ENCODE results near the gene WDFY4. TPM values are rescaled to one million over a fixed set of nuclear protein-coding genes. Genes with fewer than 3 reads are reported as not detected.

WDFY4 gene
- total and polyA plus RNA-seq, 2 of the 4 experiments (the other 2 are of a cell fraction): not detected

GRCh38 chr10:48784031-48784430, 99.4 kb downstream of the WDFY4 start:
- H3K4ac ChIP-seq (ENCODE audit: low read depth, low read length): no peak overlapping the region
- H4K8ac ChIP-seq (ENCODE audit: low read depth in 2 of 2, low read length in 2 of 2): no peak overlapping the region
- H3K9me1 ChIP-seq (ENCODE audit: insufficient read depth, low read length): no peaks in the 10 kb centered on the region
- no peak overlapping the region for H3K14ac ChIP-seq (replicated peaks; ENCODE audit: low read depth, low read length)
- H3K36me3 ChIP-seq (ENCODE audit: control insufficient read depth, insufficient read depth, low read length): no peaks in the 10 kb centered on the region
- no peak overlapping the region for H4K91ac ChIP-seq (ENCODE audit: insufficient read depth, low read depth, low read length)
- no peak for DNase-seq
- no peak overlapping the region for H3K4me3 ChIP-seq (ENCODE audit: insufficient read depth, low read depth, low read length)
- WGBS, 2 experiments (ENCODE audit: extremely low coverage in 2 of 2, insufficient read length in 1 of 2): no CpG with 5 or more reads among the region's 2 CpGs
- no peak overlapping the region for H2BK20ac ChIP-seq (ENCODE audit: low read depth, low read length)
- no peak overlapping the region for H3K56ac ChIP-seq (ENCODE audit: extremely low read depth, insufficient read depth, low read length)
- ATAC-seq (ENCODE audit: low read depth): no peak
- H3K9me3 ChIP-seq (ENCODE audit: control insufficient read depth, insufficient read depth, low read length): no peaks in the 10 kb centered on the region
- no peak overlapping the region for H3K18ac ChIP-seq (ENCODE audit: low read depth, low read length)
- in situ Hi-C loops (cut with MboI; ENCODE audit: low sequenced_read_pairs): no loop called here
- no peaks in the 10 kb centered on the region for H3K79me1 ChIP-seq (ENCODE audit: low read depth in 1 of 2, low read length in 2 of 2)
- no peak overlapping the region for H3K4me2 ChIP-seq (ENCODE audit: low read depth, low read length)
- no peak overlapping the region for H3K9ac ChIP-seq (ENCODE audit: low read depth, low read length)
- no peaks in the 10 kb centered on the region for H3K4me1 ChIP-seq (ENCODE audit: control insufficient read depth, insufficient read depth, low read length)
- no peak overlapping the region for H2AFZ ChIP-seq (replicated peaks; ENCODE audit: low read length, poor library complexity)
- H2BK15ac ChIP-seq (ENCODE audit: low read depth, low read length): no peak overlapping the region
- no peak overlapping the region for H2BK5ac ChIP-seq (ENCODE audit: low read depth, low read length, poor library complexity, severe bottlenecking)
- no peak overlapping the region for H2AK9ac ChIP-seq (replicated peaks; ENCODE audit: low read depth, low read length, poor library complexity)
- H4K5ac ChIP-seq (ENCODE audit: low read depth, low read length): no peak overlapping the region
- CTCF ChIA-PET: no interaction called here
- intact Hi-C loops (cut with micrococcal nuclease): no loop called here
- dilution Hi-C loops (cut with HindIII; ENCODE audit: low sequenced_read_pairs, unreplicated experiment): no loop called here
- no peak overlapping the region for H3K23ac ChIP-seq (ENCODE audit: low read depth, low read length)
- no peak overlapping the region for H3K27ac ChIP-seq (ENCODE audit: insufficient read depth, low read length)
- H2AK5ac ChIP-seq (ENCODE audit: low read depth, low read length): no peak overlapping the region
- POLR2A ChIA-PET (ENCODE audit: unreplicated experiment): interaction anchor here (1.2 kb wide), 1 partner anchor 15 kb away, joined by 5 read pairs; no protein-coding TSS in a partner anchor
- no peak overlapping the region for H2BK120ac ChIP-seq (ENCODE audit: low read depth, low read length)
- H4K20me1 ChIP-seq (ENCODE audit: insufficient read depth, low read length): no peaks in the 10 kb centered on the region
- H3K27me3 ChIP-seq (ENCODE audit: control insufficient read depth, insufficient read depth, low read length): no peaks in the 10 kb centered on the region
- BruUV-seq (replicated peaks): no TSS peak
- TF ChIP-seq RCOR1 (IDR thresholded peaks at IDR 0.05; ENCODE audit: insufficient replicate concordance, low read length): no peak
- no peak for TF ChIP-seq MXI1 (IDR thresholded peaks at IDR 0.05; ENCODE audit: borderline replicate concordance, low read depth, low read length)
- TF ChIP-seq FOS (IDR thresholded peaks at IDR 0.05; ENCODE audit: low read depth, low read length): no peak
- TF ChIP-seq POLR2A (IDR thresholded peaks at IDR 0.05; ENCODE audit: low read depth, low read length): no peak
- TF ChIP-seq CEBPB (IDR thresholded peaks at IDR 0.05; ENCODE audit: low read depth, low read length): no peak
- TF ChIP-seq RFX5 (IDR thresholded peaks at IDR 0.05; ENCODE audit: low read depth, low read length): no peak
- no peak for TF ChIP-seq MAZ (IDR thresholded peaks at IDR 0.05; ENCODE audit: borderline replicate concordance, low read depth, low read length)
- TF ChIP-seq MAFK (IDR thresholded peaks at IDR 0.05; ENCODE audit: low read depth, low read length): no peak
- TF ChIP-seq CTCF (conservative IDR thresholded peaks at IDR 0.05; ENCODE audit: low read depth, low read length): no peak
- TF ChIP-seq RAD21 (IDR thresholded peaks at IDR 0.05; ENCODE audit: low read length): no peak
- no peak for TF ChIP-seq ELK1 (IDR thresholded peaks at IDR 0.05; ENCODE audit: borderline replicate concordance, low read depth, low read length)
- TF ChIP-seq SMC3 (IDR thresholded peaks at IDR 0.05; ENCODE audit: low read depth, low read length): no peak
- no peak for TF ChIP-seq USF2 (IDR thresholded peaks at IDR 0.05; ENCODE audit: low read depth, low read length)

All from IMR-90 (cell line).